Measurements from ENCODE around the gene MED10. TPM values are rescaled to one million over a fixed set of nuclear protein-coding genes. Genes with fewer than 3 reads are reported as not detected.

Gene MED10
- total and polyA plus RNA-seq, 2 donors (not counting 1 experiment from before 2014, with no cell fraction given) = 49.9 to 50.9 TPM

DNA sequence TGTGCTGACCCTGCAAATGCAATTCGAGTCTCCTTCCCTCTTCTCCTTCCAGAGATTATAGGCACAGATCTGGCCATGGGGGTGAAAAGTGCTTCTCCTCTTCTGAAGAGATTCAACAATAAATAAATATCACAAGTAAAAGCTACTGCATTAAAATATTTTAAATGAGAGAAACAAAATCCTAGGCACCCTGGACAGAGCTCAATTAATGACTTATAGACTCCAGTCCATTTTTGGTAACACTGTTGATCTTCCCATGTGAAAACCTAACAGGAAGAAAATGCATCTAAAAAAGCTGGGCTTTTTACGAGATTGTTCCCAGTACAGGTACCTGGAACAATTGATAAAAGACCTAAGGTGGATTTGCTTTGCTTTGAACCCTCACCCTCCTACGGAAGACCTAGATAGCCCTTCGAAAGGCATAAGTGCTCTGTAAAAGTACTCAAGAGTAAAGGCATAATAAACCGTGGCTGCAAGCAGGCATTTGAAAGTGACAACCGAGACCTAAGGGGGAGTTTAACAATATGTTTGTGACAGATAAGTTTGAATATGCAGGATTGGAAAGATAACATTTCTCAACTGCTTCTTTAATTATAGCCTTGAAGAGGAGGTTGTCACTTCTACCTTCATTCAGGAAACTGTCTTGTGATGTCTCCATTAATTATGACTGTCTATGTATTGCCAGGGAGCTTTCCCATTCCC, 29.4 kb upstream of the MED10 start:
- intact Hi-C loops (cut with micrococcal nuclease) = no loop called here
- Histone ChIP-seq H3K4me1 (ENCODE audit: control insufficient read depth in 2 of 2, insufficient read depth in 2 of 2, low read length in 2 of 2) (no peaks in the 10 kb centered on the region), H3K36me3 (replicated peaks in 1 of 2; ENCODE audit: control extremely low read depth in 1 of 2, control insufficient read depth in 1 of 2, extremely low read depth in 1 of 2, insufficient read depth in 2 of 2, low read length in 1 of 2) (no peaks in the 10 kb centered on the region), H2AFZ (ENCODE audit: insufficient read depth, low read depth, low read length, poor library complexity, severe bottlenecking) (no peak overlapping the region), H3K4me3 (ENCODE audit: control extremely low read depth in 1 of 5, extremely low read depth in 1 of 5, insufficient read depth in 1 of 5, low read depth in 2 of 5, low read length in 4 of 5) (no peak overlapping the region), H3K79me2 (ENCODE audit: control insufficient read depth, insufficient read depth, low read length) (no peaks in the 10 kb centered on the region), H3K27ac (ENCODE audit: low read length in 2 of 2) (no peak overlapping the region), H3K9me3 (ENCODE audit: control extremely low read depth in 1 of 3, control insufficient read depth in 2 of 3, insufficient read depth in 1 of 3, low read length in 2 of 3) (peaks cover 0 to 3% (median 0%) of the 10 kb centered on the region in 3 donors), H3K9ac (ENCODE audit: low read length) (no peak overlapping the region), H4K20me1 (ENCODE audit: control insufficient read depth, insufficient read depth, low read length, poor library complexity, severe bottlenecking) (no peaks in the 10 kb centered on the region), H3K27me3 (replicated peaks in 1 of 4; ENCODE audit: control extremely low read depth in 1 of 4, control insufficient read depth in 3 of 4, insufficient read depth in 4 of 4, low read length in 3 of 4) (peaks cover 0 to 3% (median 1%) of the 10 kb centered on the region in 4 experiments), H3K4me2 (replicated peaks; ENCODE audit: low read depth, low read length, poor library complexity, severe bottlenecking) (no peak overlapping the region)
- H3K4me3 Mint-ChIP-seq = no peak overlapping the region
- ATAC-seq (ENCODE audit: low read depth) (no peak), DNase-seq (no peak)
- TF ChIP-seq, protein P1, sequence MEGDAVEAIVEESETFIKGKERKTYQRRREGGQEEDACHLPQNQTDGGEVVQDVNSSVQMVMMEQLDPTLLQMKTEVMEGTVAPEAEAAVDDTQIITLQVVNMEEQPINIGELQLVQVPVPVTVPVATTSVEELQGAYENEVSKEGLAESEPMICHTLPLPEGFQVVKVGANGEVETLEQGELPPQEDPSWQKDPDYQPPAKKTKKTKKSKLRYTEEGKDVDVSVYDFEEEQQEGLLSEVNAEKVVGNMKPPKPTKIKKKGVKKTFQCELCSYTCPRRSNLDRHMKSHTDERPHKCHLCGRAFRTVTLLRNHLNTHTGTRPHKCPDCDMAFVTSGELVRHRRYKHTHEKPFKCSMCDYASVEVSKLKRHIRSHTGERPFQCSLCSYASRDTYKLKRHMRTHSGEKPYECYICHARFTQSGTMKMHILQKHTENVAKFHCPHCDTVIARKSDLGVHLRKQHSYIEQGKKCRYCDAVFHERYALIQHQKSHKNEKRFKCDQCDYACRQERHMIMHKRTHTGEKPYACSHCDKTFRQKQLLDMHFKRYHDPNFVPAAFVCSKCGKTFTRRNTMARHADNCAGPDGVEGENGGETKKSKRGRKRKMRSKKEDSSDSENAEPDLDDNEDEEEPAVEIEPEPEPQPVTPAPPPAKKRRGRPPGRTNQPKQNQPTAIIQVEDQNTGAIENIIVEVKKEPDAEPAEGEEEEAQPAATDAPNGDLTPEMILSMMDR (IDR thresholded peaks at IDR 0.05) = no peak
- no peak for TF ChIP-seq EZH2 (IDR thresholded peaks at IDR 0.05; ENCODE audit: borderline replicate concordance, insufficient read depth, low read depth, low read length, poor library complexity, severe bottlenecking)
- H3K27me3 Mint-ChIP-seq = peaks cover 27% of the 10 kb centered on the region
- H3K4me1 Mint-ChIP-seq = no peaks in the 10 kb centered on the region
- H3K27ac Mint-ChIP-seq = no peak overlapping the region
- ChIA-PET POLR2A (no interaction called here), CTCF (no interaction called here)
- H3K9me3 Mint-ChIP-seq (ENCODE audit: insufficient read depth) = peaks cover 3% of the 10 kb centered on the region
- 70% methylated on average over 2 of the region's 6 CpGs for WGBS (ENCODE audit: insufficient coverage)

DNA sequence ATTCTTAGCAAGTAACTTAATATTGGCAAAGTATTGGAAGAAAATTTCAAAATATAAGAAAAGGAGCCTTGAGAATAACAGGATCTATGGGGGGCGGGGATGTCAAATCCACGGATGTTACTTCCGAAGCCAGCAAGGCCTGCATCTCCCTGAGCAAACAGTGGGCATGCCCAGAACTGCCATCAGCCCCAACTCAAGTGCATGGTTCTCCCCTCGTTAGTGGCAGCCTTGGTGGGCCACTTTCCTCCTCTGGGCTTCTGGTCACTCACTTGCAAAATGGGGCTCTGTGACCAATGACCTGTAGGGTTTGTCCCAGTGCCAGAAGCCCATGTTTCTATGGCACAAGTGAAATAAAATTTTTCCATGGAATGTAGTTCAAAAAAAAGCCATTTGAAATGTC, 27.2 kb upstream of the MED10 start:
- Histone ChIP-seq H3K27ac (ENCODE audit: low read length in 2 of 2) (no peak overlapping the region), H3K4me3 (ENCODE audit: control extremely low read depth in 1 of 5, extremely low read depth in 1 of 5, insufficient read depth in 1 of 5, low read depth in 2 of 5, low read length in 4 of 5) (no peak overlapping the region), H3K27me3 (replicated peaks in 1 of 4; ENCODE audit: control extremely low read depth in 1 of 4, control insufficient read depth in 3 of 4, insufficient read depth in 4 of 4, low read length in 3 of 4) (peaks cover 0 to 3% (median 1%) of the 10 kb centered on the region in 4 experiments), H3K79me2 (ENCODE audit: control insufficient read depth, insufficient read depth, low read length) (no peaks in the 10 kb centered on the region), H3K9ac (ENCODE audit: low read length) (no peak overlapping the region), H3K36me3 (replicated peaks in 1 of 2; ENCODE audit: control extremely low read depth in 1 of 2, control insufficient read depth in 1 of 2, extremely low read depth in 1 of 2, insufficient read depth in 2 of 2, low read length in 1 of 2) (no peaks in the 10 kb centered on the region), H3K4me1 (ENCODE audit: control insufficient read depth in 2 of 2, insufficient read depth in 2 of 2, low read length in 2 of 2) (no peaks in the 10 kb centered on the region), H3K9me3 (ENCODE audit: control extremely low read depth in 1 of 3, control insufficient read depth in 2 of 3, insufficient read depth in 1 of 3, low read length in 2 of 3) (peaks cover 0 to 3% (median 0%) of the 10 kb centered on the region in 3 donors), H3K4me2 (replicated peaks; ENCODE audit: low read depth, low read length, poor library complexity, severe bottlenecking) (no peak overlapping the region), H2AFZ (ENCODE audit: insufficient read depth, low read depth, low read length, poor library complexity, severe bottlenecking) (no peak overlapping the region), H4K20me1 (ENCODE audit: control insufficient read depth, insufficient read depth, low read length, poor library complexity, severe bottlenecking) (no peaks in the 10 kb centered on the region)
- Mint-ChIP-seq H3K27ac (no peak overlapping the region), H3K4me1 (no peaks in the 10 kb centered on the region), H3K9me3 (ENCODE audit: insufficient read depth) (peaks cover 3% of the 10 kb centered on the region), H3K4me3 (no peak overlapping the region), H3K27me3 (peaks cover 45% of the 10 kb centered on the region)
- ChIA-PET CTCF (no interaction called here), POLR2A (no interaction called here)
- intact Hi-C loops (cut with micrococcal nuclease) = no loop called here
- ATAC-seq (ENCODE audit: low read depth) = no peak
- WGBS (ENCODE audit: insufficient coverage) = 93% methylated on average over 4 of the region's 4 CpGs
- no peak for DNase-seq
- TF ChIP-seq, protein P1 (IDR thresholded peaks at IDR 0.05) = no peak
- TF ChIP-seq EZH2 (IDR thresholded peaks at IDR 0.05; ENCODE audit: borderline replicate concordance, insufficient read depth, low read depth, low read length, poor library complexity, severe bottlenecking) = no peak
